Activated T-cell treated with anti-CD3 and anti-CD28 coated beads for 48 hours (primary cell): ENCODE data around the gene MYBPC1.

Experiments used
- DNase-seq: peaks from one replicate; pipeline ENCODE4 v3.0.0-alpha.2; 2020; ENCODE audit warnings: low read depth

Gene MYBPC1

GRCh38 chr12:101694986-101695385 lies 100.2 kb downstream of the MYBPC1 start:
- no peak for DNase-seq

GRCh38 chr12:101695706-101696105 lies 100.9 kb downstream of the MYBPC1 start:
- DNase-seq = no peak

GRCh38 chr12:101696251-101697196 lies 101.8 kb downstream of the MYBPC1 start:
- no peak for DNase-seq

- peak; percentile 55 for DNase-seq
Measured at GRCh38 chr12:101697197-101697929, 102.6 kb downstream of the MYBPC1 start, which contains the start of gene CHPT1. CHPT1 (plus strand) TSS chr12:101697640; CDS start chr12:101697862, 222 bp downstream.

- peak; percentile 6 for DNase-seq
Measured at GRCh38 chr12:101697930-101698799, 103.4 kb downstream of the MYBPC1 start.

- peak; percentile 18 for DNase-seq
Measured at GRCh38 chr12:101698800-101699347, 104.1 kb downstream of the MYBPC1 start.

- no peak for DNase-seq
Measured at GRCh38 chr12:101700299-101700820, 105.6 kb downstream of the MYBPC1 start.

- no peak for DNase-seq
Measured at GRCh38 chr12:101703487-101703886, 108.7 kb downstream of the MYBPC1 start.

- no peak for DNase-seq
Measured at GRCh38 chr12:101706403-101706802, 111.6 kb downstream of the MYBPC1 start.

GRCh38 chr12:101707131-101707782 lies 112.5 kb downstream of the MYBPC1 start:
- DNase-seq = no peak

- DNase-seq = no peak
Measured at GRCh38 chr12:101710288-101710687, 115.5 kb downstream of the MYBPC1 start.

GRCh38 chr12:101713059-101713682 lies 118.4 kb downstream of the MYBPC1 start:
- DNase-seq = no peak

GRCh38 chr12:101713930-101714329 lies 119.2 kb downstream of the MYBPC1 start:
- no peak for DNase-seq

GRCh38 chr12:101714877-101715444 lies 120.2 kb downstream of the MYBPC1 start:
- DNase-seq = no peak

GRCh38 chr12:101719566-101719965 lies 124.8 kb downstream of the MYBPC1 start:
- DNase-seq = no peak

GRCh38 chr12:101720118-101720517 lies 125.3 kb downstream of the MYBPC1 start:
- DNase-seq = no peak

GRCh38 chr12:101722392-101722791 lies 127.6 kb downstream of the MYBPC1 start:
- no peak for DNase-seq

- DNase-seq = no peak
Measured at GRCh38 chr12:101727098-101727497, 132.3 kb downstream of the MYBPC1 start.

GRCh38 chr12:101729842-101730241 lies 135.1 kb downstream of the MYBPC1 start:
- no peak for DNase-seq

- no peak for DNase-seq
Measured at GRCh38 chr12:101732318-101732717, 137.5 kb downstream of the MYBPC1 start.
